Measurements from ENCODE around the gene CPPED1. TPM values are rescaled to one million over a fixed set of nuclear protein-coding genes. Genes with fewer than 3 reads are reported as not detected.

CPPED1 gene
- total and polyA plus RNA-seq, 7 donors, result 9.5 to 23.8 (median 11.1) TPM

DNA sequence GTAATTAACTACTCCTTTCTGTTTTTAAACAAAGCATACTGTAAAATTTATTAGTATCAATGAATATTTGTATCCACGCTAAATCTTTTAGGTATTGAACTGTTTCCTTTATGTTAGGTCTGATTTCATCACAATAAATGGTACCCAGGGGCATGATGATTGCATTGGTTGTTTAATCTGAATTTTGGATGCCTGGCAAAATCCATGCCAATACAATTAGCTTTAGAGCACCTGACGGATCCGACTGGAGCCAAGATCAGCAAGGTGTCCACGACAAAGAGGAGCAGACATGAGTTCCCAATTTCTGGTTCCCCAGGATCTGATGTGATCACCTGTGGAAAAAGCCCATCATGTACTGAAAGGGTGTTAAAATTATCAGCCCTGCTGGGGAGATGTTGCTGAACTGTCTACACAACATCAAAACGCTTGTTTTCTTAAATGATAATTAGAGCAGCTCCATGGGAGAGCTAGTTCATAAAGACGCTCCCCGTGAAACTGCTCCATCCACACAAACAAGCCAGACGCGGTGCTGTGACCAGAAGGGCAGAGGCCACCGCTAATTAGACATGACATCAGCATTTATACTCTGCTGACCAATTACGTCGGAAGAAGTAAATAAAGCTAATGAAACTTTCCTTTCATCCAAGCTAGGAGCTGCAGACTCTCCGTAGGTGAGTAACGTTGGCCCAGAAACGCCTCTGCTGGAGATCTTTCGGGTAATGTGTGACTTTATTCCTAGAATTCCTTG is 151.7 kb downstream of the CPPED1 start:
- Histone ChIP-seq H3K36me3 (no peaks in the 10 kb centered on the region), H3K27ac (no peak overlapping the region), H3K27me3 (no peaks in the 10 kb centered on the region), H3K9me3 (peaks cover 0 to 2% (median 0%) of the 10 kb centered on the region in 4 donors), H3K4me1 (no peaks in the 10 kb centered on the region), H3K4me3 (no peak overlapping the region)
- no peak for DNase-seq
- no peak for TF ChIP-seq POLR2A (IDR thresholded peaks at IDR 0.05)
- TF ChIP-seq, protein P1, sequence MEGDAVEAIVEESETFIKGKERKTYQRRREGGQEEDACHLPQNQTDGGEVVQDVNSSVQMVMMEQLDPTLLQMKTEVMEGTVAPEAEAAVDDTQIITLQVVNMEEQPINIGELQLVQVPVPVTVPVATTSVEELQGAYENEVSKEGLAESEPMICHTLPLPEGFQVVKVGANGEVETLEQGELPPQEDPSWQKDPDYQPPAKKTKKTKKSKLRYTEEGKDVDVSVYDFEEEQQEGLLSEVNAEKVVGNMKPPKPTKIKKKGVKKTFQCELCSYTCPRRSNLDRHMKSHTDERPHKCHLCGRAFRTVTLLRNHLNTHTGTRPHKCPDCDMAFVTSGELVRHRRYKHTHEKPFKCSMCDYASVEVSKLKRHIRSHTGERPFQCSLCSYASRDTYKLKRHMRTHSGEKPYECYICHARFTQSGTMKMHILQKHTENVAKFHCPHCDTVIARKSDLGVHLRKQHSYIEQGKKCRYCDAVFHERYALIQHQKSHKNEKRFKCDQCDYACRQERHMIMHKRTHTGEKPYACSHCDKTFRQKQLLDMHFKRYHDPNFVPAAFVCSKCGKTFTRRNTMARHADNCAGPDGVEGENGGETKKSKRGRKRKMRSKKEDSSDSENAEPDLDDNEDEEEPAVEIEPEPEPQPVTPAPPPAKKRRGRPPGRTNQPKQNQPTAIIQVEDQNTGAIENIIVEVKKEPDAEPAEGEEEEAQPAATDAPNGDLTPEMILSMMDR (IDR thresholded peaks at IDR 0.05), result no peak
- no peak for TF ChIP-seq EP300 (IDR thresholded peaks at IDR 0.05)
- TF ChIP-seq POLR2AphosphoS5 (IDR thresholded peaks at IDR 0.05), result no peak
- WGBS, 2 donors, result 37 to 56% methylated on average over 16 of the region's 16 CpGs
- intact Hi-C loops (cut with DNase I), result no loop called here

DNA sequence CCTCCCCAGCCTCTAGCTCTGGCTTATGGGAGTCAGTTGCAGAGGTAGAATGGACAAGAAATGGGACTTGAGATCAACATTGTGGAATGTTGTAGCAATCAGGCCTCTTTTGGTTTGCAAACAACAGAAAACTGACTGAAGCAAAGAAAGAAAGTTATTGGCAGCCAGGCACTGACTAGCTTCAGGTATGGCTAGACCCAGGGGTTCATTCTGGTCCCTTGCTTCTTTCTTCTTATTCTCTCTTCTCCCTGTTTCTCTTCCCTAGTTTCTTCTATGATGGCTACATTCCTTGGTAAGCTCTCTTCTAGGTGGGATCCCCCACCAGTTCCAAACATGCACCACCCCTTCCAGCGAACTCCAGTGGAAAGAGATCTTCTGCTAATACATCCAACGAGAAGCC is 154.3 kb downstream of the CPPED1 start:
- no peaks in the 10 kb centered on the region for H3K9me3 ChIP-seq
- intact Hi-C loops (cut with DNase I), result no loop called here
- no peaks in the 10 kb centered on the region for H3K27me3 ChIP-seq
- no peaks in the 10 kb centered on the region for H3K36me3 ChIP-seq
- TF ChIP-seq EP300 (IDR thresholded peaks at IDR 0.05) (no peak), POLR2AphosphoS5 (IDR thresholded peaks at IDR 0.05) (no peak), POLR2A (IDR thresholded peaks at IDR 0.05) (no peak)
- TF ChIP-seq, protein P1 (IDR thresholded peaks at IDR 0.05), result no peak
- no peak overlapping the region for H3K27ac ChIP-seq
- 90 to 92% methylated on average over 2 of the region's 2 CpGs for WGBS, 2 donors
- DNase-seq, result no peak
- H3K4me1 ChIP-seq, result no peaks in the 10 kb centered on the region
- H3K4me3 ChIP-seq, result no peak overlapping the region

DNA sequence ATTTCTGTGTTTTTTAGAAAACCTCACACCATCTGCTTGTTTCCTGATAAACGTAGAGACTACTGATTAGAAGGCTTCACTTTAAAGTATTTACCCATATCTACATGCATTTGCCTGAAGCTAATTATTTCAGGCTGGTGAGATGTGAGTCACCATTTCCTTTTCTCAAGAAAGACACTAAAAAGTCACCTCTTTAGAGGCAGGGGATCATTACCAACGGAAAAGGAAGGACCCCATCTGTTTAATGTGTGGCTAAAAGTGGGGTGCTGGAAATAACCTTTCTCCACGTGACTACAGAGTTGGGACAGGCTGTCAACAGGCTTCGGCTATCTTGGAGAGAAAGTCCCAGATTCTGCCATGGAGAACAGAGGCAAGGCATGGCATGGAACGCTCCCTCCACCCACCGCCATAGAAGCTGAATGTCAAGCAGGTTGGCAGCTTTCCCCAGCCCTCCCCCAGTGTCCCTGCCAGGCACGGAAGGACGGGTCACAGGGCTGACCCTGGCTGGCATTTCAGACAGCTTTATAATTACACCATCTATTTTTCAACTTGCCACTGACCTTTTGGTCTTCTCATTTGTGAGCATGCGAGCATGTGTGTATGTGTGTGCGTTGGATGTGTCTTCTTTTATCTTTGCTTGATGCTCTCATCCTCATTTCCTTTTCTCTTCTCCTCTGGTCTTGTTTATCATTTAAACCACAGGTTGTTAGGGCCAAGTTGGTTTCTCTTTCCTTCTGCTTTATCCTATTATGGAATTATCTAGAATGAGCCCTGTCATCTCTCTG is 157.0 kb downstream of the CPPED1 start:
- H3K4me1 ChIP-seq, result no peaks in the 10 kb centered on the region
- H3K27me3 ChIP-seq, result no peaks in the 10 kb centered on the region
- no peak overlapping the region for H3K4me3 ChIP-seq
- 51 to 54% methylated on average over 10 of the region's 10 CpGs for WGBS, 2 donors
- H3K27ac ChIP-seq, result no peak overlapping the region
- TF ChIP-seq POLR2AphosphoS5 (IDR thresholded peaks at IDR 0.05), result no peak
- no peaks in the 10 kb centered on the region for H3K36me3 ChIP-seq
- DNase-seq, result no peak
- intact Hi-C loops (cut with DNase I), result no loop called here
- no peaks in the 10 kb centered on the region for H3K9me3 ChIP-seq

DNA sequence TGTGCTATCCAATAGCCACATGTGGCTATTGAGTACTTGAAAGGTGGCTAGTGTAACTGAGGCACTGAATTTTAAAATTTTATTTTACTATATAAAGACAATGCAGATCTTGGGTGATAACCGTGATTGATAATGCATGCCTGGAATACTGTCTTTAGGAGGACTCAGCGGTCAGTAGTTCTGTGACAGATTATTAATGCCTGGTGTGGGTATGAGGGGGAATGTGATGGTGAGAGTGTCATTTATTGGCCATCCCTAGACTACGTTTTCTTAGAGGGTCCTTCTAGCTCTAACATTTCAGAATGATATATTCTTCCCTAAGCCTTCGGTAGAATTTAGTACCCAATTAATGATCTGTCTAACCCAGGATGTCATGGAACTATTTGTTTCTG is 157.6 kb downstream of the CPPED1 start:
- intact Hi-C loops (cut with DNase I), result no loop called here
- Histone ChIP-seq H3K9me3 (no peaks in the 10 kb centered on the region), H3K4me1 (no peaks in the 10 kb centered on the region), H3K27ac (no peak overlapping the region), H3K36me3 (no peaks in the 10 kb centered on the region), H3K4me3 (no peak overlapping the region), H3K27me3 (no peaks in the 10 kb centered on the region)
- 73 to 77% methylated on average over 4 of the region's 4 CpGs for WGBS, 2 donors
- DNase-seq, result no peak
- TF ChIP-seq, protein P1 (IDR thresholded peaks at IDR 0.05), result no peak
- TF ChIP-seq POLR2AphosphoS5 (IDR thresholded peaks at IDR 0.05) (no peak), POLR2A (IDR thresholded peaks at IDR 0.05) (no peak), EP300 (IDR thresholded peaks at IDR 0.05) (no peak)

DNA sequence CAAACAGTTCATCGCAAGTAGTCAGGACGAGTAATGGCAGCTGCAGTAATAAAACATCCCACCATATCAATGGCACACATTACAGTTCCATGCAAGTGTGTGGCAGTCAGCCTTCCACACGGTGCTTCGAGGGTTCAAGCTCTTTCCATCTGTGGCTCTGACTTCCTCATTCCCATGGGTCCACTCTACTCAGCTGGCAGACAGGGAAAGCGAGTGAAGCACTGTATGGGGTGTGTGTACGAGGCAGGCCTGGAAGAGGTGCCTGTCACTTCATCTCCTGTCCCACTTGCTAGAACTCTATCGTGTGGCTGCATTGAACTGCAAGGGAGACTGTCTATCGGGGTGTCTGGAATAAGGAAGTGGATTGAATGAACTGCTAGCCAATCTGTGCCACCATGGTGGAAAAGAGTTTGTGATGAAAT is 160.6 kb downstream of the CPPED1 start:
- Histone ChIP-seq H3K27ac (no peak overlapping the region), H3K4me3 (no peak overlapping the region), H3K4me1 (no peaks in the 10 kb centered on the region), H3K27me3 (no peaks in the 10 kb centered on the region), H3K9me3 (no peaks in the 10 kb centered on the region), H3K36me3 (no peaks in the 10 kb centered on the region)
- no peak for DNase-seq
- intact Hi-C loops (cut with DNase I), result no loop called here
- 90 to 92% methylated on average over 8 of the region's 8 CpGs for WGBS, 2 donors
- TF ChIP-seq, protein P1 (IDR thresholded peaks at IDR 0.05), result no peak
- TF ChIP-seq EP300 (IDR thresholded peaks at IDR 0.05), result no peak
- no peak for TF ChIP-seq POLR2A (IDR thresholded peaks at IDR 0.05)
- TF ChIP-seq POLR2AphosphoS5 (IDR thresholded peaks at IDR 0.05), result no peak

All from sigmoid colon (tissue), 7 donors.